ENCODE data around the gene MPND. TPM values are rescaled to one million over a fixed set of nuclear protein-coding genes. Genes with fewer than 3 reads are reported as not detected.
A peak's percentile ranks its signal among the peaks of the same experiment; 100 is the strongest.

MPND gene
- total and polyA plus RNA-seq, 2 of the 13 experiments (the other 11 are each of a cell fraction or from before 2014, with no cell fraction given): 10.8 to 15.8 TPM

DNA sequence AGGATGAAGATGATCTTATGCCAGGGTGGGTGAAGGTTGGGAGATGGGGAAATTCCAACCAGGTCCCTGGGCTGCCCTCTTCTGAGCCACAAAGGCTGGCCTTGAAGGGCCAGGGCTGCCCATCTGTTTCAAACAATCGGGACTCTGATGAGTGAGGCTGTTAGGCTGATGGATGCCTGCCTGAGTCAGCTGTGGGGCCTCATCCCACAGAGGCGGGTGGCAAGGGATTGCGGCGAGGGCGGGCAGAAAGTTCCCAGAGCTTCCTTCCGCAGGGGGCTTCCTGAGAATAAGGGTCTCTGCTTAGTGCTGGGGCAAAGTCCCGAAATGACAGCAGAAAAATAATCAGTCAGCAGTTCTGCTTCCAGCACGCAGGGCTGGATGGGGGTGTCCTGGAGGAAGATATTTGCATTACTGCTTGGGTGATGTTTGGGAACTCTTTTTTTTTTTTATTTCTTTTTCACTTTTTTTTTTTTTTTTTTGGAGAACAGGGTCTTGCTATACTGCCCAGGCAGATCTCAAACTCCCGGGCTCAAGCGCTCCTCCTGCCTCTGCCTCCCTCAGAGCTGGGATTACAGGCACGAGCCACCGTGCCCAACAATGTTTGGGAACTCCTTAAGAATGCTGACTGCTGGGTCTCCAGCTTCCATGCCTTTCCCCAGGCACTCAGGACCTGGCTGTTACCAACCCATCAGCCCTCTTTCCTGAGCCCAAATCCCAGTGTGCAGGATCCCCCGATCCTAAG, 42.9 kb downstream of the MPND start:
- Histone ChIP-seq H3K27me3 (ENCODE audit: control insufficient read depth in 1 of 2, insufficient read depth in 2 of 2, low read length in 2 of 2) (no peaks in the 10 kb centered on the region; a peak in 1 of 5 replicates), H3K4me3 (replicated peaks in 1 of 3; ENCODE audit: insufficient read depth in 1 of 3, low read depth in 2 of 3, low read length in 3 of 3) (peak overlapping the region in 1 of 3 experiments; percentile 31; a peak in 1 of 6 replicates), H4K20me1 (ENCODE audit: insufficient read depth, low read length) (peaks cover 20% of the 10 kb centered on the region; the same call in 1 of the 2 replicates), H3K4me1 (ENCODE audit: insufficient read depth, low read length) (peaks cover 58% of the 10 kb centered on the region), H3K79me2 (ENCODE audit: insufficient read depth, low read length) (peaks cover 82% of the 10 kb centered on the region), H3K9ac (ENCODE audit: insufficient read depth, low read depth, low read length) (0 out of 2 replicates have a peak overlapping the region, but pooled peaks have one; percentile 38), H3K9me3 (ENCODE audit: low read length) (no peaks in the 10 kb centered on the region), H3K27ac (ENCODE audit: extremely low read length, insufficient read depth, low read length) (peak overlapping the region; percentile 65), H3K36me3 (replicated peaks in 1 of 2; ENCODE audit: control insufficient read depth in 1 of 2, insufficient read depth in 2 of 2, low read length in 2 of 2) (peaks cover 11 to 24% of the 10 kb centered on the region in 2 experiments), H3K4me2 (ENCODE audit: low read depth, low read length) (no peak overlapping the region; the same call in 1 of the 2 replicates), H2AFZ (ENCODE audit: low read length) (no peak overlapping the region)
- TF ChIP-seq RXRA (CRISPR knock-in tag; IDR thresholded peaks at IDR 0.05) (no peak), MAFK (conservative IDR thresholded peaks at IDR 0.05 in 1 of 2, IDR thresholded peaks at IDR 0.05 in 1 of 2; ENCODE audit: low read length in 2 of 2) (peak; percentile 62 to 72), MAFF (IDR thresholded peaks at IDR 0.05; ENCODE audit: low read depth, low read length) (peak; percentile 55; the same call in 1 of the 2 replicates), ZNF121 (CRISPR knock-in tag; IDR thresholded peaks at IDR 0.05) (0 out of 2 replicates have a peak, but pooled peaks have one; percentile 51), ZNF24 (IDR thresholded peaks at IDR 0.05) (no peak), MXI1 (IDR thresholded peaks at IDR 0.05; ENCODE audit: borderline replicate concordance, low read depth, low read length) (0 out of 3 replicates have a peak, but pooled peaks have one; percentile 21), ZNF678 (CRISPR knock-in tag; IDR thresholded peaks at IDR 0.05) (no peak), HNRNPL (IDR thresholded peaks at IDR 0.05; ENCODE audit: low read depth, low read length) (0 out of 2 replicates have a peak, but pooled peaks have one; percentile 64)
- intact Hi-C loops (cut with micrococcal nuclease; ENCODE audit: unreplicated experiment): no loop called here
- in situ Hi-C loops (cut with HindIII; ENCODE audit: extremely low pct_ligation_motif_present, low pct_unique_long_range_greater_than_20kb): no loop called here
- BruUV-seq (replicated peaks): no TSS peak
- peak; percentile 6; the same call in 2 of the 3 replicates for ATAC-seq
- FAIRE-seq: no peak
- whole genome bisulfite sequencing (ENCODE audit: low lambda C conversion rate): 87% methylated on average over 12 of the region's 13 CpGs
- DNase-seq (ENCODE audit: low spot score): no peak
- CTCF ChIA-PET (ENCODE audit: low intra/inter-chr PET ratio, low total read pairs): interaction anchor here (0.6 kb wide), 1 partner anchor 17 kb away, joined by 3 read pairs; no protein-coding TSS in a partner anchor
- POLR2A ChIA-PET: interaction anchor here (2.6 kb wide), 1 partner anchor 11 kb away, joined by 19 read pairs; no protein-coding TSS in a partner anchor

All from HepG2 (cell line).